ENCODE measurements around the gene WDR53. TPM values are rescaled to one million over a fixed set of nuclear protein-coding genes. Genes with fewer than 3 reads are reported as not detected.
"Not testable (repeated sequence)": the region's sequence is repeated elsewhere in the genome, so short reads cannot be mapped to it uniquely, and the experiment has no call there.

WDR53 gene
- total RNA-seq, 1 experiment from 2014 or later, result 14.8 TPM

DNA sequence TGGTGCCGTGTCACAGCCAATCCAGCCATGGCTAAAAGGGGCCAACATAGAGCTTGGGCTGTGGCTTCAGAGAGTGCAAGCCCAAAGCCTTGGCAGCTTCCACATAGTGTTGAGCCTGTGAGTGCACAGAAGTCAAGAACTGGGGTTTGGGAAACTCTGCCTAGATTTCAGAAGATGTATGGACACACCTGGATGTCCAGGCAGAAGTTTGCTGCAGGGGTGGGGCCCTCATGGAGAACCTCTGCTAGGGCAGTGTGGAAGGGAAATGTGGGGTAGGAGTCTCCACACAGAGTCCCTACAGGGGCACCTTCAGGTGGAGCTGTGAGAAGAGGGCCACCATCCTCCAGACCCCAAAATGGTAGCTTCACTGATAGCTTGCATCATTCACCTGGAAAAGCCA, 19.0 kb downstream of the WDR53 start:
- BruUV-seq (replicated peaks); DNase-seq (ENCODE audit: low read depth, low spot score); H3K79me2 ChIP-seq (ENCODE audit: insufficient read depth, low read length); H3K4me2 ChIP-seq (ENCODE audit: low read length); H3K9me2 ChIP-seq (ENCODE audit: insufficient read depth); RAD21 ChIA-PET (ENCODE audit: low non-redundant PET in 1 of 2, low total read pairs in 2 of 2, uncharacterized antibody in 2 of 2, unreplicated experiment in 2 of 2); H3K4me1 ChIP-seq (ENCODE audit: control insufficient read depth in 1 of 2, insufficient read depth in 2 of 2, low read length in 2 of 2); H3K27me3 ChIP-seq (ENCODE audit: insufficient read depth, low read length); intact Hi-C loops (cut with micrococcal nuclease); CTCF ChIA-PET; ATAC-seq; H3K27ac ChIP-seq (ENCODE audit: low read depth, low read length); H3K9ac ChIP-seq (ENCODE audit: low read length); H2AFZ ChIP-seq (ENCODE audit: low read depth, low read length, poor library complexity, severe bottlenecking); H3K9me3 ChIP-seq (ENCODE audit: control insufficient read depth in 1 of 2, insufficient read depth in 1 of 2, low read depth in 1 of 2, low read length in 2 of 2); H3K36me3 ChIP-seq (ENCODE audit: control insufficient read depth in 1 of 2, insufficient read depth in 2 of 2, low read length in 2 of 2); H3K4me3 ChIP-seq (replicated peaks in 1 of 2; ENCODE audit: low read depth in 1 of 2, low read length in 2 of 2); POLR2A ChIA-PET; H4K20me1 ChIP-seq (ENCODE audit: insufficient read depth): not testable (repeated sequence)

- Histone ChIP-seq H3K27ac (ENCODE audit: low read depth, low read length) (no peak overlapping the region), H3K79me2 (ENCODE audit: insufficient read depth, low read length) (no peaks in the 10 kb centered on the region), H3K9ac (ENCODE audit: low read length) (no peak overlapping the region), H4K20me1 (ENCODE audit: insufficient read depth) (no peaks in the 10 kb centered on the region), H3K27me3 (ENCODE audit: insufficient read depth, low read length) (no peaks in the 10 kb centered on the region), H2AFZ (ENCODE audit: low read depth, low read length, poor library complexity, severe bottlenecking) (no peak overlapping the region), H3K36me3 (ENCODE audit: control insufficient read depth in 1 of 2, insufficient read depth in 2 of 2, low read length in 2 of 2) (no peaks in the 10 kb centered on the region), H3K4me3 (replicated peaks in 1 of 2; ENCODE audit: low read depth in 1 of 2, low read length in 2 of 2) (no peak overlapping the region), H3K9me3 (ENCODE audit: control insufficient read depth in 1 of 2, insufficient read depth in 1 of 2, low read depth in 1 of 2, low read length in 2 of 2) (no peaks in the 10 kb centered on the region), H3K9me2 (ENCODE audit: insufficient read depth) (no peaks in the 10 kb centered on the region), H3K4me2 (ENCODE audit: low read length) (no peak overlapping the region), H3K4me1 (ENCODE audit: control insufficient read depth in 1 of 2, insufficient read depth in 2 of 2, low read length in 2 of 2) (no peaks in the 10 kb centered on the region)
- no peak for DNase-seq (ENCODE audit: low read depth, low spot score)
- ChIA-PET CTCF (no interaction called here), POLR2A (no interaction called here), RAD21 (ENCODE audit: low non-redundant PET in 1 of 2, low total read pairs in 2 of 2, uncharacterized antibody in 2 of 2, unreplicated experiment in 2 of 2) (no interaction called here)
- BruUV-seq (replicated peaks), result no TSS peak
- intact Hi-C loops (cut with micrococcal nuclease), result no loop called here
- no peak for TF ChIP-seq JUND (IDR thresholded peaks at IDR 0.05)
- TF ChIP-seq RAD21 (IDR thresholded peaks at IDR 0.05; ENCODE audit: low read depth), result no peak
- 0 out of 6 replicates have a peak, but pooled peaks of 2 of the 3 experiments have one; percentile 4 to 19 for TF ChIP-seq CTCF (IDR thresholded peaks at IDR 0.05 in 2 of 3, conservative IDR thresholded peaks at IDR 0.05 in 1 of 3; ENCODE audit: borderline replicate concordance in 1 of 3, insufficient read depth in 1 of 3, low read depth in 2 of 3, low read length in 2 of 3)
- TF ChIP-seq POLR2AphosphoS5 (IDR thresholded peaks at IDR 0.05; ENCODE audit: low read depth, low read length), result no peak
- ATAC-seq, result peak; percentile 66; the same call in 1 of the 2 replicates
Observed at GRCh38 chr3:196547067-196547466, 21.3 kb downstream of the WDR53 start.
